Measurements from ENCODE around the gene ADAM12. TPM values are rescaled to one million over a fixed set of nuclear protein-coding genes. Genes with fewer than 3 reads are reported as not detected.

Gene ADAM12
- total and polyA plus RNA-seq, 4 donors: 0.03 to 0.33 (median 0.19) TPM

GRCh38 chr10:126058104-126058503 lies 330.2 kb downstream of the ADAM12 start:
- Histone ChIP-seq H3K36me3 (ENCODE audit: control insufficient read depth in 4 of 4, insufficient read depth in 3 of 4, low read depth in 1 of 4, low read length in 3 of 4) (no peaks in the 10 kb centered on the region), H3K27me3 (ENCODE audit: control insufficient read depth in 4 of 4, insufficient read depth in 4 of 4, low read length in 3 of 4) (no peaks in the 10 kb centered on the region), H3K4me3 (ENCODE audit: low read depth in 1 of 3, low read length in 3 of 3) (no peak overlapping the region), H3K9ac (ENCODE audit: low read depth in 1 of 2, low read length in 2 of 2) (no peak overlapping the region), H3K27ac (ENCODE audit: low read depth in 1 of 2, low read length in 2 of 2) (no peak overlapping the region), H3K9me3 (ENCODE audit: control insufficient read depth in 4 of 4, low read length in 3 of 4) (no peaks in the 10 kb centered on the region), H3K4me1 (ENCODE audit: control insufficient read depth in 4 of 4, insufficient read depth in 4 of 4, low read length in 3 of 4) (no peaks in the 10 kb centered on the region)
- WGBS: 37% methylated on average over 6 of the region's 6 CpGs
- no peak for DNase-seq (ENCODE audit: low spot score)
- TF ChIP-seq JUND (IDR thresholded peaks at IDR 0.05) (no peak), RXRA (IDR thresholded peaks at IDR 0.05) (no peak), MAX (IDR thresholded peaks at IDR 0.05) (no peak), GABPA (IDR thresholded peaks at IDR 0.05 in 1 of 2, conservative IDR thresholded peaks at IDR 0.05 in 1 of 2) (no peak), RAD21 (IDR thresholded peaks at IDR 0.05) (no peak), REST (IDR thresholded peaks at IDR 0.05) (no peak)
- TF ChIP-seq, protein P1, sequence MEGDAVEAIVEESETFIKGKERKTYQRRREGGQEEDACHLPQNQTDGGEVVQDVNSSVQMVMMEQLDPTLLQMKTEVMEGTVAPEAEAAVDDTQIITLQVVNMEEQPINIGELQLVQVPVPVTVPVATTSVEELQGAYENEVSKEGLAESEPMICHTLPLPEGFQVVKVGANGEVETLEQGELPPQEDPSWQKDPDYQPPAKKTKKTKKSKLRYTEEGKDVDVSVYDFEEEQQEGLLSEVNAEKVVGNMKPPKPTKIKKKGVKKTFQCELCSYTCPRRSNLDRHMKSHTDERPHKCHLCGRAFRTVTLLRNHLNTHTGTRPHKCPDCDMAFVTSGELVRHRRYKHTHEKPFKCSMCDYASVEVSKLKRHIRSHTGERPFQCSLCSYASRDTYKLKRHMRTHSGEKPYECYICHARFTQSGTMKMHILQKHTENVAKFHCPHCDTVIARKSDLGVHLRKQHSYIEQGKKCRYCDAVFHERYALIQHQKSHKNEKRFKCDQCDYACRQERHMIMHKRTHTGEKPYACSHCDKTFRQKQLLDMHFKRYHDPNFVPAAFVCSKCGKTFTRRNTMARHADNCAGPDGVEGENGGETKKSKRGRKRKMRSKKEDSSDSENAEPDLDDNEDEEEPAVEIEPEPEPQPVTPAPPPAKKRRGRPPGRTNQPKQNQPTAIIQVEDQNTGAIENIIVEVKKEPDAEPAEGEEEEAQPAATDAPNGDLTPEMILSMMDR (IDR thresholded peaks at IDR 0.05; ENCODE audit: low read depth, low read length, missing input control): no peak

- Histone ChIP-seq H3K9ac (ENCODE audit: low read depth in 1 of 2, low read length in 2 of 2) (no peak overlapping the region), H3K36me3 (ENCODE audit: control insufficient read depth in 4 of 4, insufficient read depth in 3 of 4, low read depth in 1 of 4, low read length in 3 of 4) (no peaks in the 10 kb centered on the region), H3K4me3 (ENCODE audit: low read depth in 1 of 3, low read length in 3 of 3) (no peak overlapping the region), H3K27me3 (ENCODE audit: control insufficient read depth in 4 of 4, insufficient read depth in 4 of 4, low read length in 3 of 4) (no peaks in the 10 kb centered on the region), H3K4me1 (ENCODE audit: control insufficient read depth in 4 of 4, insufficient read depth in 4 of 4, low read length in 3 of 4) (no peaks in the 10 kb centered on the region), H3K9me3 (ENCODE audit: control insufficient read depth in 4 of 4, low read length in 3 of 4) (no peaks in the 10 kb centered on the region), H3K27ac (ENCODE audit: low read depth in 1 of 2, low read length in 2 of 2) (no peak overlapping the region)
- 77% methylated on average over 8 of the region's 8 CpGs for WGBS
- DNase-seq (ENCODE audit: low spot score): no peak
- TF ChIP-seq EGR1 (IDR thresholded peaks at IDR 0.05; ENCODE audit: low read depth in 2 of 2) (no peak), REST (IDR thresholded peaks at IDR 0.05) (no peak), FOXA2 (IDR thresholded peaks at IDR 0.05) (no peak)
Observed at GRCh38 chr10:126057494-126057893, 330.8 kb downstream of the ADAM12 start.

Data from liver (tissue), 9 donors.